NCI-H1092 treated with DMSO at 0.1 percent for 48 hours (cell line): ENCODE data around the gene NUDT3.
"Not testable (repeated sequence)": the region's sequence is repeated elsewhere in the genome, so short reads cannot be mapped to it uniquely, and the experiment has no call there.

ENCODE experiments used
- DNase-seq: peaks from one replicate; lab custom pipeline; 2025; lab: John Stamatoyannopoulos, UW

Gene NUDT3

DNA sequence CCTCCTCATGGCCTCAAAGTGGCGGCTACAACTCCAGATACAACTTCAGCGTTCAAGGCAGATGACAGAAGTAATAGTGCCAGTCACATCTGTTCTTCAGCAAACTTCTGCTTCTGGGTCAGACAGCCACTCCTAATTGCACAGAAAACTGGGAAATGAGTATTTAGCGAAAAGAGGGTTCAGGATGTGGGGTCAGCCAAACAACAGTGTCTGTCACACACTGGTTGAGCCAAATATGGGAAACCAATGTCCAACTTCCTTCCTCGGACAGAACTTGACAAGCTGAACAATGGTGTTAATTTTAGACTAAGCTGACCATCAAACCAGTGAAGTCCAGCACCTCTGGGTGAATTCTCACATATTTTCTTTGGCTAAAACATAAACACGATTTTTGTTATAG is 22.1 kb downstream of the NUDT3 start:
- DNase-seq = no peak

DNA sequence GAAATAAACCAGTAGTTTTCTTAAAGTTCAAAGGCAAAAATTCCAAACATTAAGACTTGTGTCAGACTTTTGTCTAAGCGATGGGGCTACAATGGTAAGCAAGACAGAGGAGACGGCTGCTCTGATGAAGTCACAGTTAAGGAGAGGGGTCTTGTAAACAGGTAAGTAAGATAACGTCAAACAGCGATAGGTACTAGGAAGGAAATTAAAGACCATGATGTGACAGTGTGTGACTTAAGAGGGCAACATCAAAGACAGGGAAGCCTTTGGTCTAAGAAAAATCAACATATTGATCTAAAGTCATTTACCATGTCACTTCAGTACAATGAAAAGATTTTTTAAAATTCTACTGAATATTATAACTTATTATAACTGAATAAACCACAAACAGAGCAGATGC is 23.1 kb downstream of the NUDT3 start:
- DNase-seq = no peak

DNA sequence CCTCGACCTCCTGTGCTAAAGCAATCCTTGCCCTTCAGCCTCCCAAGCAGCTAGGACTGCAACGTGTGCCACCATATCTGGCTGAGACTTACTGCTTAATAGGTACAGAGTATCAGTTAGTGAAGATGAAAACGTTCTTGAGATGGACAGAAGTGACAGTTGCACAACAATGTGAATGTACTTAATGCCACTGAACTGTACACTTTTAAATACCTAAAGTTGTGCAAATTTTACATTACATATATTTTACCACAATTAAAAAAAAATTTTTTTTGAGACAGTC is 25.9 kb downstream of the NUDT3 start:
- DNase-seq = no peak

DNA sequence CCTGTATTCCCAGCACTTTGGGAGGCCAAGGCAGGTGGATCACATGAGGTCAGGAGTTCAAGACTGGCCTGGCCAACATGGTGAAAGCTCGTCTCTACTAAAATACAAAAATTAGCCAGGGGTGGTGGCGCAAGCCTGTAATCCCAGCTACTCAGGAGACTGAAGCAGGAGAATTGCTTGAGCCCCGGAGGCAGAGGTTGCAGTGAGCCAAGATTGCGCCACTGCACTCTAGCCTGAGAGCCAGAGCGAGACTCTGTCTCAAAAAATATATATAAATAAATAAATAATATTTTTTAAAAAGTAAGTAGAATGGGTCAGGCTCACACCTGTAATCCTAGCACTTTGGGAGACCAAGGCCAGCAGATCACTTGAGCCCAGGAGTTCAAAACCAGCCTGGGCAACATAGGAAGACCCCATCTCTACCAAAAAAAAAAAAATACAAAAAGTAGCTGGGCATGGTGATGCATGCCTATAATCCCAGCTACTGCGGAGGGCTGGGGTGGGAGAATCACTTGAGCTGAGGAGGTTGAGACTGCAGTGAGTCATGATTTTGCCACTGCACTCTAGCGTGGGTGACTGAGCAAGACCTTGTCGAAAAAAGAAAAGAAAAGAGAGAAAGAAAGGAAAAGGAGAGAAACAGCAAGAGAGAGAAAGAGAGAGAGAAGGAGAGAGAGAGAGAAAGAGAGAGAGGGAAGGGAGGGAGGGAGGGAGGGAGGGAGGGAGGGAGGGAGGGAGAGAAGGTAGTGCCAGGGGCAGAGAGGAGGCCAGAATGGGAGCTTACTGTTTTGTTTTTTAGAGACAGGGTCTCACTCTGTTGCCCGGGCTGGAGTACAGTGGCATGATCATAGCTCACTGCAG is 26.5 kb downstream of the NUDT3 start:
- DNase-seq = not testable (repeated sequence)

DNA sequence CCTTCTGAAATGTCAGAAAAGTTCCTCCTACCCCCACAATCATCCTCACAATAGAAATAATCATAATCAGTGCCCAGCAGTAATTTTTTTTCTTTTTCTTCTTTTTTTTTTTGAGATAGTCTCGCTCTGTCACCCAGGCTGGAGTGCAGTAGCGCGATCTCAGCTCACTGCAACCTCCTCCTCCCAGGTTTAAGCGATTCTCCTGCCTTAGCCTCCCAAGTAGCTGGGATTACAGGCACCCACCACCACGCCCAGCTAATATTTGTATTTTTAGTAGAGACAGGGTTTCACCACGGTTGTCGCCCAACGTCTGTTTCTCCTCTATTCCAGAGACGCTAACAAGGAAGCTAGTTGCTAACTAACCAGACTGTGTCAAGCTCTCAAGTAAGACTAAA is 28.8 kb downstream of the NUDT3 start:
- not testable (repeated sequence) for DNase-seq

DNA sequence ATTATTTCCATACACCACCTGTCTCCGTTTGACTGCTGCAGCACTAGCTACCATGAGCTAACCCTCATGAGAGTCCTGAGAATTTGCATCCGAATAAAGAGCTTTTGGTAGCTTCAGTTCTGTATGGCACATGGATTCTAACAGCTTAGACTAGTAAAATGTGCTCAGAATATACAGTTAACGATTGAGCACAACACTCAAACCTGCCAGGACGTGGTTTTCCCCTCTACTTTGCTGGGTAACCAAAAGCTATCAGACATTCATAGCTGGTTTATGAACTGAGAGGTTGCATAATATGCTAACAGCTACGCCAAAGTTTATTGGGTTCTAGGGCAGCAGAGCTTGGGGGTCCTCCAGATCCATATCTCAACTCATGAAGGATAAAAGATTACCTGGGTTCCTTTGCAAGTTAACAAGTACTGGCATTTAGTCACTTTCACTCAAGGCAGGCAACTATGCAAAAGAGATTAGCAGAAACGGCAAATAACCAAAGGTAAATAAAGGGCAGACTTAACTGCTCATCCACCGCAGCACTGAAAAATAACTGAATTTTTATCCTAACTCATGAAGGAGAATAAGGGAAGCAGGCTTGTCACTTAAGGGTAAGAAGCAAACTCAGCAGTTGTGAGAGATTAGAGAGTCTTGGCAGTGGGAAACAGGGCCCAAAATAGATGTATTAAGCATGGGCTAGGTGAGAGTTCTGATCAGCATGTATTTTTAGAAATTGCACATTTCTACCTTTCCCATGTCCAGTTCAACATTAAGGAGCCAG is 29.4 kb downstream of the NUDT3 start:
- no peak for DNase-seq

DNA sequence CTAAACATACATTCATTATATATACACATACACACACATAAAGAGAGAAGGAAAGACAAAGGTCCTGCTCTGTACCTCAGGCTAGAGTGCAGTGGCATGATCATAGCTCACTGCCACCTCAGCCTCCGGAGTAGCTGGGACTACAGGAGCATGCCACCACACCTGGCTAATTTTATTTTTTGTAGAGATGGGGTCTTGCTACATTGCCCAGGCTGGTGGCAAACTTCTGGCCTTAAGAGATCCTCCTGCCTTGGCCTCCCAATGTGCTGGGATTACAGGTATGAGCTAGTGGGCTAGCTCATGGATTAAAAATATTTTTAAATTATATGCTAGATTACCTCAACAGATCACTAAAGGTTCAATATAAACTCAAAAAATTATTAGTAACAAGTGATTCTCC is 30.3 kb downstream of the NUDT3 start:
- DNase-seq = no peak

DNA sequence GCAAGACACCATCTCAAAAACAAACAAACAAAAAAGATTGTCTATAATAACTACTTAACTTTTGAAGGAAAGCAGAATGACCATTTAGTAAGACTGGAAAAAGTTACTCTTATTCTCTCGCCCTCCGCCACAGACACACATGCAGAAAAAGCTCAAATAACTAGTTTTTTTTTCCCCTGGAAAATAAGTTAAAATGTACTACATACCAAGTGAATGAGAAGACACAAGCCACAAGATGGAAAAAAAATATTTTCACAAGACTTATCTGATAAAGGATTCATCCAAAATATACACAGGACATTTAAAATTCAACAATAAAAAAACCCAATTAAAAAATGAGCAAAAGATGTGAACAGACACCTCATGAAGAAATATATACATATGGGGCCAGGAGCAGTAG is 31.9 kb downstream of the NUDT3 start:
- no peak for DNase-seq

DNA sequence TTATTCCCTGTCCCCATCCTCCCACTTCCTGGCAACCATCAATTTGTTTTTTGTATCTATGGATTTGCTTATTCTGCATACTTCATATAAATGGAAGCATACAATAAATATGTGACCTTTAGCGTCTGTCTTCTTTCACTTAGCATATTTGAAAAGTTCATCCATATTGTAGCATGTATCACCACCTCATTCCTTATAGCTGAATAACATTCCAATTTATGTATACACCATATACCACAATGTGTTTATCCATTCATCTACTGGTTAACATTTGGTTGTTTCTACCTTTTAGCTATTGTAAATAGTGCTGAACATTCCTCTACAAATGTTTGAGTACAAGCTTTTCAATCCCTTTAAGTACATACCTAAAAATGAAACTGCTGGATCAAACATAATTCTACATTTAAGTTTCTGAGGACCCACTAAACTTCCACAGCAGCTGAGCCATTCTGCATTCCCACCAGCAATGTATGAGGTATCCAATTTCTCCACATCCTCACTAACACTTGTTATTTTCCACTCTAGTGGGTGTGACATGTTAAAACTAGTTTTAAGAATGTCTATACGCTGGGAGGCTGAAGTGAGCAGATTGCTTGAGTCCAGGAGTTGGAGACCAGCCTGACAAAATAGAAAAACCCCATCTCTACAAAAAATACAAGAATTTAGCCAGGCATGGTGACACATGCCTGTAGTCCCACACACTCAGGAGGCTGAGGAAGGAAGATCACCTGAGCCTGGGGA is 32.9 kb downstream of the NUDT3 start:
- no peak for DNase-seq

DNA sequence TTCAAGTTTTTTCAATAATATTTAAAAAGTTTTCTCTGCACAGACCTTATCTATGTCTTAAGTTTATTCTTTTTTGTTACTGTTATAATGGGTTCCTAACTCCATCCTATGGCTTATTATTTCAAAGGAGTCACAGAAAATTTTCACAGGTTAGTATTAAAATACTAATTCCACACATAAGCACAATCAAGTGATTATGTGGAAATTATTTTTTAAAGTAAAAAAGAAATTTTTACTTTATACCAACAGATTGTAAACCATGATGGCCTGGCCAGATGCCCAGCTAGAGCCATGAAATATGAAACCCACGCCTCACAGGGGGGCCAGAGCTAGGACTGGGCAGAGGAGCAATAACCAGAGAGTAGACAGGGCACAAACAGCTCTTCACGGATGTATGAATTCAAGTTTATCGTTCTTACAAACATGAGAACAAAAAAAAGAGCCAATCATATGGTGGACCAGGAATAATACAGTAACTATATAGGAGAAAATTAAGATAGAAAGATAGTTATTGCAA is 34.0 kb downstream of the NUDT3 start:
- DNase-seq = peak; percentile 73

DNA sequence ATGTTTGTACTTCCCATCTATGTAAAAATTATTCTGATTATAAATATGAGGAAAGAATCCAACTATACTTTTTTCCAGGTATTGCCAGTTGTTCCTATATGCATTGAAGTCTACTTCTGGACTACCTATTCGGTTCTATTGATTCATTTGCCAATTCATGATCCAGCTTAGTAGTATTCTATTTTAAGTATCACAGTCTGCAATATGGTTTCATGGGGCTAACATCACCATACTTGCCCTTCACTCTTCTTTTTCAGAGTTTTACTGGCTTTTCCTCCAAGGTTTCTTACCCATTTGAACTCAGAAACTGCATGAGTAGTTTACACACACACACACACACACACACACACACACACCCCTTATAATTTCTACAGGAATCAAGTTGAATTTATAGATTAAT is 34.5 kb downstream of the NUDT3 start:
- DNase-seq = no peak

DNA sequence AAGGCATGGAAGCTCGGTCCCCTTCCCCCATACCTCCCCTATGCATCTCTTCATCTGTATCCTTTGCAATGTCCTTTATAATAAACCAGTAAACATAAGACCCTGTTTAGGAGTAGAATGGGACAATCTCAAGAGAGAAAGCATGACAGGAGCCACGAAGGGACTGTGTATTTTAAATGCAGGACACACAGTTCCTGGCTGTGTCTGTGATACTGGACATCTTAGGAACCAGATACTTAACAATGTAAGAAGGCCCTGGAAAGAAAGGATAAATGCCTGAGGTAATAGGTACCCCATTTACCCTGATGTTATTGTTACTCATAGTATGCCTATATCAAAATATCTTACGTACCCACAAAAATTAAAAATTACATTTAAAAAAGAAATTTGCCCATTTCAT is 36.6 kb downstream of the NUDT3 start:
- no peak for DNase-seq

DNA sequence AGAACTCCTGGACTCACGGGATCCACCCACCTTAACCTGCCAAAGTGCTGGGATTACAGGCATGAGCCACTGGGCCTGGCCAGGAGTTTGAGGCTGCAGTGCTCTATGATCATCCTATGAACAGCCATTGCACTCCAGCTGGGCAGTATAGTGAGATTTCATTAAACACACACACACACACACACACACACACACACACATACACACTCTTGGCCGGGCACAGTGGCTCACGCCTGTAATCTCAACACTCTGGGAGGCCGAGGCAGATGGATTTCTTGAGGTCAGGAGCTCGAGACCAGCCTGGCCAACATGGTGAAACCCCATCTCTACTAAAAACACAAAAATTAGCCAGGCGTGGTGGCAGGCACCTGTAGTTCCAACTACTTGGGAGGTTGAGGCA is 38.2 kb downstream of the NUDT3 start:
- DNase-seq = not testable (repeated sequence)

DNA sequence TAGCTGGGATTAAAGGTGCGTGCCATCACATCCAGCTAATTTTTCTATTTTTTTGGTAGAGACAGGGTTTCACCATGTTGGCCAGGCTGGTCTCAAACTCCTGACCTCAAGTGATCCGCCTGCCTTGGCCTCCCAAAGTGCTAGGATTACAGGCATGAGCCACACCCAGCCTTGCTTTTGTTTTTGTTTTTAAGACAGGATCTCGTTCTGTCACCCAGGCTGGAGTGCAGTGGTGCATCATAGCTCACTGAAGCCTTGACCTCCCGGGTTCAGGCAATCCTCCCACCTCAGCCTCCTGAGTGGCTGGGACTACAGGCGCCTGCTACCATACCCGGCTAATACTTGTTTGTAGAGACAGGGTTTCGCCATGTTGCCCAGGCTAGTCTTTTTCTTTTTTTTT is 38.9 kb downstream of the NUDT3 start:
- DNase-seq = not testable (repeated sequence)

DNA sequence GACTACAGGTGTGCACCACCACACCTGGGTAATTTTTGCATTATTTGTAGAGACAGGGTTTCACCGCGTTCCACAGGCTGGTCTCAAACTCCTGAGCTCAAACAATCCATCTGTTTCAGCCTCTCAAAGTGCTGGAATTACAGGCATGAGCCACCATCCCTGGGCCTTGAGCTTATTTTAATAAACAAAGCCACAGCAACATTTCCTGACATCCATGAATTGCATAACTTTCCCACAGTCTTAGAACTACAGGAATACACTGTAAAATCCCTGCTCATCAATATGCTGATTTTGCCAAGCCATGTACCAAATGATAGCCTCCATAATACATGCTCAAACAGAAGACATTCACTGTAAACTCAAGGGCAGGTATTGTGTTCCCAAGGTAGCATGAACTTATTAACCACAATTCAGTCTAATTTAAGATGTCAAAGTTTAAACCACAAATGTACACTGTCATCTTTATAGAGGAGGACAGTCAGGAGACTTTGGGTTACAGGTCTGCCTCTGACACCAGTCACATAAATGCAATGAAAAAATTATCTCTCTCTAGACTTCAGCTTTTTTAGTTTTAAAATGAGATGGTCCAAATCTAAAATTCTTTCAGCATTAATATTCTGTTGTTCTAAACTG is 40.0 kb downstream of the NUDT3 start:
- no peak for DNase-seq

DNA sequence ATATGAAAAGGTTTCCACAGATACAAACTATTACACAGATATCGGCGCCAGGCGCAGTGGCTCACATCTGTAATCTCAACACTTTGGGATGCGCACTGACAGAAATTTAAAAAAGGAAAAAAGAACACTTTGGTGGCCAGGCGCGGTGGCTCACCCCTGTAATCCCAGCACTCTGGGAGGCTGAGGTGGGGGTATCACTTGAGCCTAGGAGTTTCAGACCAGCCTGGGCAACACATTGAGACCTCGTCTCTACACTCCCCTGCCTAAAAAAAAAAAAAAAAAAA is 41.6 kb downstream of the NUDT3 start:
- DNase-seq = no peak

DNA sequence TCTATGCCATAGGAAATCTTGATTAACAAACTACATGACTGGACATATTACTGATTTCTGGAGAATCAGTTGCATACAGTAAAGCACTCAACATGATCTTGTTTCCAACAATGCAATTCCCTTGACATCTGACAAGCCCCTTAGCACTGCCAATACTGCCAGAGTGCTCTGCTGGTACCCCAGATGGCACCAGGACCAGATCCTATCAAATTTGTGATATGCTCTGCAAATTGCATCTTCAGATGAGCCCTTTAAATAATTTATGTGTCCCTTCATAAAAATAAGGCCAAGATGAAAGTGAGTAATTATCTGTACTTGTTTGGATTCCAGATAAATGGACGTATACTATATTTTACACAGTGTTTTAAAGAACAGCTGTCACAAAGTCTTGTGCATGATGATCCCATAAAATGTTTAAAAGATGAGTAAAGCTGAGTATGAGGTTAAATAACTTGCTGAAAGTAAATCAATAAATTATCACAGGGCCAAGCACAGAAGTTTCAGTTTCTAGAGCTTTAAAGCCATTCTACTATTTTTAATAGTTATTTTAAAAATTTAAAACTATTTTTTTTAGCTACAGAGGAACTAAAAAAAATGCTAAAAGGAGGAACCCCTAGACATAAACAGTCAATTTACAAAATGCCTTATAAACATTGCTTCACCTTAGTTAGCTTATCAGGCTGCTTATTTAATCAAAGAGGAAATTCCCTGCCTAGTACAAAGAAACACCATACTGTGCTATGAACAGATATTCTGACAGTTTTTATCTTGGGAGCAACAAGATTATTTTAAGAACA is 42.1 kb downstream of the NUDT3 start:
- DNase-seq = no peak

DNA sequence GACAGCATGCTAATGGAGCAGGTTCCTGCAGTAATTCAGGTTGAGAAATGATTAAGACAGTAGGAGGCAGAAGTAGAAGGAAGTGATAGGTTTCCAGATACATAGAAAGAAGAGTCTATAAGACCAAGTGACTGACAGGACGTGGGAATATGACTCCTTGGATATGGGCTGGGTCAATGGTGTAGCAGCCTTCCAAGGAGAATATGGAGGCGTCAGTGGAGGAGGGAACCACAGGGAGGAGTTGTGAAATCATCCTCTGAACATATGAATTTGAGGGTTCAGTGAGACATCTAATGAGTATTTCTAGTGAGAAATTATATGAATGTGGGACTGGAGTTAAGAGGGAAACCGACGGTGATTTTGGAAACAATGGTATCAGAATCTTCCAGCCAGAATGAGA is 43.3 kb downstream of the NUDT3 start:
- DNase-seq = no peak

DNA sequence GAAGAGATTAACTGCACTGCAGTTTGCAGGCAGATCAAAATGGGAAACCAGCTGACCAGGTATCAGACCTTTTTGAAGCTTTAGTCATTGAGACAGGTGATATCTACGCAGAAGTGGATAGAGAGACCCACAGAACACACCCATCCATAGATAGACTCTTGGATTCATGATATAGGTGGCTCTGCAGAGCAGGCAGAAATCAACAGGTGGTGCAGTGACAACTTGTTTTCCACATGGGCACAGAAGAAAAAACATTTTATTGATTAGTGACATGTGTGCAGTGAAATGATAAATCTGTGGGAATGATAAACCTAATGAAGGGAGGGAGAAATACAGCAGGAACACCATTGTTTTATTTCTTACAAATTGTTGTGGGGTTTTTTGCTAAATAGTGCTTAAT is 45.2 kb downstream of the NUDT3 start:
- no peak for DNase-seq

DNA sequence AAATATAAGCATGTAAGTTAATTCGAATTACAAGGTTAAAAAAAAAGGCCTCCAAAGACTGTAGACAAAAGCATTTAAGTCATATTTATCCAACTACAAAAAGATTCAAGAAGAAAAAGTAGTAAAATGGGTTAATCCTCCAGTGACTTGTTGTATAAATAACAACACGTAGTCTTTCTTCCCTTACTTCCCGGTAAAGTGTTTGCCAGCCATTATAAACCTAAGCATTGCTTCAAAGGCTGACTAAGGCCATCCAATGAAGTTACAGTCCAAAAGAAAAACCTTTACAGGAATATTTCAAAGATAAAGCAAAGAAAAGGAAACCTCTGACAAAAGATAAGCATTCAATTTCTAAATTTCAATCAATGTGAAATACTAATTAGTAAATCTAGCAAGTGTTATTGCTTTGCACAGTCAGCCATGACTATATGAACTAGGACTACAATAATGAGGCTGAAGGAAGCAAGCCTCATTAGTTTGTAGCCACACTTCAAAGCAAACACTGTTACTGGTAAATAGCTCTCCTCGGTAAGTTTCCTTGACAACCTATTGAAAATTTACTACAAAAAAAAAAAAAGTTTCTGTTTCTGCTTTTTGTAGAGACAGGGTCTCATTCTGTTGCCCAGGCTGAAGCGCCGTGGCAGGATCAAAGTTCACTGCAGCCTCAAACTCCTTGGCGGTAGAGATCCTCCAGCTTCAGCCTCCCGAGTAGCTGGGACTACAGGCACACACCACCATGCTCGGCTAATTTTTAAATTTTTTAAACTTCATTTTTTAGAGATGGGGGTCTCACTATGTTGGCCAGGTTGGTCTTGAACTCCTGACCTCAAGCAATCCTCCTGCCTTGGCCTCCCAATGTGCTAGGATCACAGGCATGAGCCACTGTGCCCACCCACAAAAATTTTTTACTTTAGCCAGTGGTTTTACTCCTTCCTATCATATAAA is 46.0 kb downstream of the NUDT3 start:
- DNase-seq = no peak

DNA sequence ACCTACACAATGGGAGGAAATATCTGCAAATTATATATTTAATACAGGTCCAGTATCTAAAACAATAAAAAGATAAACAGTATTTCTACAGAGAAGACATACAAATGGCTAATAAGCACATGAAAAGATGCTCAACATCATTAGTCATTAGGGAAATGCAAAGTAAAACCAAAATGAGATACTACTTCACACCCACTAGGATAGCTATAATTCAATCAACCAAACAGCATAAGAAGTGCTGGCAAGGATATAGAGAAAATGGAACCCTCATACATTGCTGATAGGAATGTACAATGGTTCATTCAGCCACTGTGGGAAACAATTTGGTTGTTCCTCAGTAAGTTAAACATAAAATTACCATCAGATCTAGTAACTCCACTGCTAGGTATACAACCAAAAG is 48.7 kb downstream of the NUDT3 start:
- DNase-seq = no peak
